ENCODE results near the gene TNFAIP1.
A peak's percentile ranks its signal among the peaks of the same experiment; 100 is the strongest.
"Not testable (repeated sequence)": the region's sequence is repeated elsewhere in the genome, so short reads cannot be mapped to it uniquely, and the experiment has no call there.

TNFAIP1 gene, protein sequence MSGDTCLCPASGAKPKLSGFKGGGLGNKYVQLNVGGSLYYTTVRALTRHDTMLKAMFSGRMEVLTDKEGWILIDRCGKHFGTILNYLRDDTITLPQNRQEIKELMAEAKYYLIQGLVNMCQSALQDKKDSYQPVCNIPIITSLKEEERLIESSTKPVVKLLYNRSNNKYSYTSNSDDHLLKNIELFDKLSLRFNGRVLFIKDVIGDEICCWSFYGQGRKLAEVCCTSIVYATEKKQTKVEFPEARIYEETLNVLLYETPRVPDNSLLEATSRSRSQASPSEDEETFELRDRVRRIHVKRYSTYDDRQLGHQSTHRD

DNA sequence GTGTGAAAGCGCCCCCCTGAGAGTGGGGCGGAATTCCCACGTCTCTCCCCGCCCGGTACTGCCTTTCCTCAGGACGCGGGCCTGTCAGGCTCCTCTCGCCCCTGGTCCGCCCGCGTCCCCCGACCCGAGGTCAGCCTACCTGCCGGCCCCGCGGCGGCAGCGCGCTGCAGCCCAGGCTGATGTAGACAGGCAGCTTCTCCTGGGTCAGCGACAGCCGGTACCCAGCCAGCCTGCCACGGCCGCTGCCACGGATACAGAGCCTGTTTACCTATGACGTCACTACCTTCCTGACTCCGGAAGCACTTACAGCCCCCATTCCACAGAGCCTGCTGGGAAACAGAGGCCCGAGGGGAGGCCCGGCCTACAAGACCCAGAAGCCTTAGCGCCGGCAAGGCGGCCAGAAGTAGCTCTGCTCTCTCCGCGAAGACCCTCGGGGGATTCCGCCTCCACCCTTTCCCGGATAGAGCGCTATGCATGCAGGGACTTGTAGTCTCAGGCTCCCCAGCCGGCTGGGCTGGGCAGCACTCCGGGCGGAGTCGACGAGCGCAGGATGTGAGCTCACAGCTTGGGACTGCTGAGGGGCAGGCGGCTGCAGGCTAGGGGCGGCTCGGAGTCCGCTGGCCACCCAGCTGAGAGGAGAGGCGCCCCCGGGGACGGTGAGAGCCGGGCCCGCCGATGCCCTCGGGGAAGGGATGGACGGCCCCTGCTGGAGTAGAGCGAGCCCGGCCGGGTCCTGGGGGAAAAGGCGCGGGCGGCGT lies at the start of gene TNFAIP1, which contains the start of gene IFT20:
TSS of gene TNFAIP1 (plus strand) at position 561 of the 758 bp plus-strand sequence. CDS start 3,761 bp downstream, outside the sequence.
TSS of gene IFT20 (minus strand) at position 272 of the 758 bp plus-strand sequence. CDS start 3,487 bp downstream, outside the sequence.
- DNase-seq = peak; percentile 100

DNA sequence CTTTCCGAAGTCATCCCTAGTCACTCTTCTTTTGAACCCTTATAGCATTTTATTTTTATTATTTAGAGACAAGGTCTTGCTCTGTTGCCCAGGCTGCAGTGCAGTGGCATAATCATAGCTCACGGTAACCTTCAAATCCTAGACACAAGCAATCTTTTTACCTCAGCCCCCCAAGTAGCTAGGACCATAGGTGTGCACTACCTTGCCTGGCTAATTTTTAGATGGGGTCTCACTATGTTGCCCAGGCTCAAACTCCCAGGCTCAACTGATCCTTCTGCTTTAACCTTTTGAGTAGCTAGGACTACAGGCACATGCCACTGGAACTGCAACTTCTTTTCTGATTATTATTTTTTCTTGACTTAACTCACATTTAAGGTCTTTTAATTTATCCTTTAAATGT lies 49.6 kb upstream of the TNFAIP1 start:
- DNase-seq = no peak

DNA sequence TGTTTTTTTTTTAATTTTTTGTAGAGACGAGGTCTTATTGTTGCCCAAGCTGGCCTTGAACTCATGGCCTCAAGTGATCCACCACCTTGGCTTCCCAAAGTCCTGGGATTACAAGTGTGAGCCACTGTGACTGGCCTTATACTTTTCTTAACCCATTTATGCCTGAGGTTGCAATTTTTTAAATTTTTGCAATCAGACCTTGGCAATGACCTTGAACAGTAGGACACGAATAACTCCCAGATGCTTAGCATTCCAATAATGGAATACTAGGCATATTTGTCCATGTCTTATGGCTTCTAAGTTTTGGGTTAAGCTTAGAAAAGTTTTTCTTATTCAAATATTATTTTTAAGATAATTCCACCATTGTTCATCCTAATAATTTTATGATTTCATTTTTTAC lies 44.9 kb upstream of the TNFAIP1 start:
- no peak for DNase-seq

DNA sequence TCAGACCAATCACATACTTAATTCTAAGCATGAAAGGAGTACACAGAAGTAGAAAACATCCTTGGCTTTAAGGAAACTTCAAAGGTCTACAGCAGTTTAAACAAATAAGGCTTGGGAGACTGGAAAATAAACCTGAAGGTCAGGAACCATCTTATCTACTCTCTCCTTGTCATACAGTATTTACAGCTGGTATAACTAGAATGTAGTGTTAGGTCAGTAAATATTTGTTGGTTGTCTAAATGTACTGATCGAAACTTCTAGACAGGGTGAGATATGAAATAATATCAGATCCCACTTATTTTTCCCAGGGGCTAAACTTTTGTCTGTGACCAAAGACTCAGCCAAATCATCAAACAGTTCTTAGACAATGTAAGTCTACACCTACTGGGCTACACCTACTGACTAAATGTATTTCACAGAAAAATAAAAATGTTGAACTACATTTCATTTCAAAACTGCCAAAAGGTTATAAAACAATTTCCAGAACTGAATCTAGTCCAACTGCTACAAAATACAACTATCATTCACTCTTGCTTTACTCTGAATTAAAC lies 43.7 kb upstream of the TNFAIP1 start:
- no peak for DNase-seq

DNA sequence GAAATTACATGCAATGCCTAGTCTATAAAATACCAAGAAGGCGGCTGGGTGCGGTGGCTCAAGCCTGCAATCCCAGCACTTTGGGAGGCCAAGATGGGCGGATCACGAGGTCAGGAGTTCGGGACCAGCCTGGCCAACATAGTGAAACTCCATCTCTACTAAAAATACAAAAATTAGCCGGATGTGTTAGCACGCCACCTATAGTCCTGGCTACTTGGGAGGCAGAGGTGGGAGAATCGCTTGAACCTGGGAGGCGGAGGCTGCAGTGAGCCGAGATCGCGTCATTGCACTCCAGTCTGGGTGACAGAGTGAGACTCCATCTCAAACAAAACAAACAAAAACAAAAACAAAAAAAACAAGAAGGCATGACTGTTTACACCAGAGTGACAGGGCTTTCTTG lies 42.7 kb upstream of the TNFAIP1 start:
- not testable (repeated sequence) for DNase-seq

DNA sequence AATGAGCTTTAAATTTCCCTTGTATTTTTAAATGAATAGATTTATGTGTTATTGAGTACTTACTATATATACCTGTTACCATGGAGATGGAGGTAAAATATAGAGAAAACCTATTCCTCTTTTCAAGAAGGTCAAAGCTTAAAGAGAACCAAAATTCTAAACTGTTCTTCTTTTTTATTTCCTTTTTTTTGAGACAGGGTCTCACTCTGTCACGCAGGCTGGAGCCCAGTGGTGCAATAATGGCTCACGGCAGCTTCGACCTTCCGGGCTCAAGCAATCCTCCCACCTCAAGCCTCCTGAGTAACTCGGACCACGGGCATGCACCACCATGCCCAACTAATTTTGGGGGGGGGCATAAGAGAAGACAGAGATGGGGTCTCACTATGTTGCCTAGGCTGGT lies 41.6 kb upstream of the TNFAIP1 start:
- no peak for DNase-seq

DNA sequence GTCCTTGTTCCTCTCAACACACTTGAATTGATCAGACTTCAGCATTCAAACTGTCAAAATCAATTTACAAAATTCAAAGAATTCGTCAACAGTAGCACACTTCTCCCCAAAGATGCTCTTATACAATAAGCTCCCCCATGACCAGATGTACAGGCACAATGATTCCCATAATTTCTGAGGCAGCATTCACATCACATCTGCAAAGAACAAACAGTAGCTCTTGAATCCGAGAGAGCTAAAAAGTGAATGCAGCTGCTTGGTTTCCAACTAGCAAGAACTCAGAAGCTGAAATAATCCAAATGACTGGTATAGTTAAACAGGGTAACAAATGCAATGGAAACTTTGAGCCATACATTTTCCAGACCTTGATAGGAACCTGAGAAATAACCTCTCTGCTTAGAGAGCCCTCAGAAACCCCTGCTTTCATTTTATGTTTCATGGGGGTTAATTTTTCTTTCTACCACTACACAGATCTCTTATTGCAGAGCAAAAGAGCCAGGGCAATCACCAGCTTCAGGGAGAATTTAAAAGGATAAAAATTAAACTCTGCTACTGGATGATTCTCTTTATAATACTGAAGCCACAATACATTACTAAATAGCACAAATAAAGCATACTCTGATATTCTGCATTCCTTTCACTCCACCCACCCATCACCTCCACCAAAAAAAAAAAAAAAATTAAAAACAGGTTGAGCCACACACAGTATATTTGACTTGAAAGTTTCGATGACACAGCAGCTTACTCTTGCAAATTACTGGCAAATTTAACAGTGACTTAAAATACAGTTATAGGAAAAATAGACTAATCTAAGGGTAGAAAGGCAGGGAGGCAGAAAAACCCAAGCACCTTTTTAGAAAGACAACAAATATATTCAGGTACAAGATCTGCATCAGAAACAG lies 39.6 kb upstream of the TNFAIP1 start:
- no peak for DNase-seq

DNA sequence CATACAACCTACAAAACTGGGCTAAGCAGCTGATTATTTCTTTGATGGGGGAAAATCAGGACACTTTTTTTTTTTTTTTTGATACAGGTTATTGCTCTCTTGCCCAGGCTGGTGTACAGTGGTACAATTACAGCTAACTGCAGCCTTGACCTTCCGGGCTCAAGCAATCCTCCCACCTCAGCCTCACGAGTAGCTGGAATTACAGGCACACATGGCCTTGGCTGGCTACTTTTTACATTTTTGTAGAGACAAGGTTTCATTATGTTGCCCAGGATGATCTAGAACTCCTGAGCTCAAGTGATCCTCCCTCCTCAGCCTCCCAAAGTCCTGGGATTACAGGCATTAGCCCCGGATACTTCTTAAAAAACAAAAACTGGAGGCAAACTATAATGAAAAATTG lies 37.1 kb upstream of the TNFAIP1 start:
- no peak for DNase-seq

DNA sequence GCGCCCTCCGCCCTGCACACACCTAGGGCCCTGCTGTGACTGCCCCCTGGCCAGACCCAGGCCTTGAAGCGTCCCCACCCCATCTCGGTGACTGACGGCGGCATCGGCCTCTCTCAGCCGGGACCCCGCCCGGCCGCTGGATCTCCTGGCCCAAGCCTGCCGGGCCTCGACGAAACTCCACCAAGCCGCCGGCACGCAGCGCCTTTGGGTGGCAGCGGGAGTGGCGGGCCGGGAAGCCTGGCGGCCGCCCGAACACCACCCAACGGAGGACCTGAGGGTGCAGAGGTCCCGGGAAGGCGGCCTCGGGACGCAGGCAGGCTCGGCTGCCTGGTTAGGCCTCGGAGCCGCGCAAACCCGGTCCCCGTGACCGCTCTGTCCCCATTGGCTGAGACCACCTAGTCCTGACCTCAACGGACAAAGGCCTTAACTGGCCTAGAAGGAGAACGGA lies 28.6 kb upstream of the TNFAIP1 start:
- DNase-seq = no peak

DNA sequence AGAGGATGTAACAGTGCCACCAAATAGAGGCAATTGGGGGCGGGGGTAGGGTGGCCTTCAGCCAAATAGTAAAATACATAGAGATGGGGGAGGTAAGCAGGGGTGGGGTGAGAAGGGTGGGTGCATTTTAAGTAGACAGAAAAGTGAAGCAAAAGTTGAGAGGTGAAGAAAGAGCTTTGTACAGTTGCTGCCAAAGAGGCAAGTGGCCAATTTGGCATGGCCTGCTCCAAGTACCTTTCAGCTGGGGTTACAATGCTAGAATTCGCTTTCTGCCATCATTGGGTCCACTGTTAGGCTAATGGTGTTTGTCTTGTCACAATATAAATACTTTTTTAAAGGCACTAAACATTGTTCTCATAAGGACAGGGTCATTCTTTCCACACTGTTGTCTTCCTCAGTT lies 21.7 kb upstream of the TNFAIP1 start:
- no peak for DNase-seq

DNA sequence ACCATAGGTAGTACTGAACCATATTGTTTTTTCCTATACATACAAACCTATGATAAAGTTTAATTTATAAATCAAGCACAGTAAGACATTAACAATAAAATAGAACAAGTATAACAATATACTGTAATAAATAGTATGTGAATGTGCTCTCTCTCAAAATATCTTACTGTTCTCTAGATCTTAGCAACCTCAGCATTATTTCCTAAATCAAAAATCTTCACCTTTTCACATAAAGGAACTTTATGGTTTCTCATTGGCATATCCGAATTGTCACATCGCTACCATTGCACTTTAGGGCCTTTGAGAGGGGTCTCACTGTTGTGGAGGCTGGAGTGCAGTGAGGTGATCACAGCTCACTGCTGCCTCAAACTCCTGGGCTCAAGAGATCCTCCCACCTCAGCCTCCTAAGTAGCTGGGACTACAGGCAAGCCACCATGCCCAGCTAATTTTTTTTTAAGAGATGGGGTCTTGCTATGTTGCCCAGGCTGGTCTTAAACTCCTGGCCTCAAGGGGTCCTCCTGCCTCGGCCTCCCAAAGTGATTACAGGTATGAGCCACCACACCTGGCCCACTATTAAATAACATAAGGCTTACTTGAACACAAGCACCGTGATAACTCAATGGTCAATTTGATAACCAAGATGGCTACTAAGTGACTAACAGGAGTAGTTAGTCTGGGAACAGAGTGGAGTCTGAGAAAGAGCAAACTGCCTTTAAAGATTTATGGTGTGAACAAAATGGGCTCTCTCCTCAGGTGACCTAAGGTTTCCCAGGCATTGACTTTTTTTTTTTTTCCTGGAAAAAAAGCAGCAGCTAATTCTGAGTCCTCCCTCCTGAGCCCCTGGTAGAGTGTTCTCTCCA lies 19.5 kb upstream of the TNFAIP1 start:
- no peak for DNase-seq

DNA sequence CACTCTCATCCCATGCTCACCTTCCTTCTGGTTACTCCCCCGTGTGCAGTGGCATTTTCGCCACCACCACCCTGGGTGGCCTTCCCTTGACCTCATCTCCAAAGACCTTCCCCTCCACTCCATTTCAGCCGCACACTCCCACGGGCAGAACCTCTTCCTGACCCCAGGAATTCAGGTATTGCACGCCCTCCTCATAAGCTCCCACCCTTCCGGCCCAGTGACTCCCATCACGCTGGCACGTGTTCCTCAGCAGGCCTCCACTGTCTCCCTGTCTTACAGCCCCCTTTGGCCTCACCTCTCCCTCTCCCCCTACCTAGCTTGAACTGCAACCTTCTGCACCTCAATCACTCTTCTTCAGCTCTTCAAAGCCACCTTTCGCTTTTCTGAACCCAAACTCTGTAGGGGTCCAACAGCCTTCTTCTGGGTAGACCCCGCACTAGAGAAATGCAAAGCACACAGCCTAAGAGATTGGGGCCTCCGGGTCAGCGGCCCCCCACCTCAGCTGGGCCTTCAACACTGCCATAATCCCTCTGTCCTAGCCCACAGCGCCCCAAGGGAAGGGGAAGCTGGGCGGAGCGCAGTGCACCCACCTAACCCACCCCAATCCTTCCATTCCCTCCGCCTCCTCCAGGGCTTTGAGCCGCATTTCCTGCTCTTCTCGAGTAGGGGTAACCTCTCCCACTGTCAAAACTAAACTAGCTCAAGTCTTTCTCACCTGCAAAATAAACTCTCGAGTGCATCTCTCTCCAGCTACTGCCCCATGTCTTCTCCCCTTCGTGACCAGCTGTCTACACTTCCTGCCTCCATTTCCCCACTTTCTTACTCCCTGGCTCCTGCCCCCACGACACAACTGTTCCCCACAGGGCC lies 18.2 kb upstream of the TNFAIP1 start:
- DNase-seq = no peak

DNA sequence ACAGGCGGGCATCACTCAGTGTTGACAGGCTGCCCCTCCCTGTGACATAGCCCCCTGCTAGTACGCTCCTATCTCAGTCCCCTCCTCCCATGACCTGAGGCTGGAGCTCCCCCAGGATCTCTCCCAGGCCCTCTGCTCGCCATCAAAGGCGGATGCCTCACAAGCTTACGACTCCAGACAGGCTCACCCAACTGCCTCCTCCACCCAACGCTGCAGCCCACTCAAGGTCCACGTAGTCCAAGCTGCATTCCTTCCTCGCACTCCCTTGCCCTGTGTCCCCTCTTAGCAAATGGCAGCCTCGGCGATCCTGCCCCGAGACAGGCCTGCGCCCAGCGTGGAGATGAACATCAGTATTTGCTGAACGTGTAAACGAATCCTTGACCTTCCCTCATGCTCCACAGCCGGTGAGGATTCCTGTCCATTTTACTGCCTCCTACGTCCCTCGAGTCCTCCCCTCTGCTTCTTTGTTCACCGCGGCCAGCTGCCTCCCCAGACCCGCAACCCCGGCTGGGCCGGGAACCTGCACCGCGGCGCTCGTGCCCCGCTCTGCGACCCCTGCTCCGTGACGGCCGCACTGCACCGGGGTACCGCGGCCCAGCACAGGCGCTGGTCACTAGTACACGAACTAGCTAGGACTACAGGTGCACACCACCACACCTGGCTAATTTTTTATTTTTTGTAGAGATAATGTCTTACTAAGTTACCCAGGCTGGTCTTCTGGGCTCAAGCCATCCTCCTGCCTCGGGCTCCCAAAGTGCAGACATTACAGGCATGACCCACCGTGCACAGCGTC lies 17.4 kb upstream of the TNFAIP1 start:
- no peak for DNase-seq

DNA sequence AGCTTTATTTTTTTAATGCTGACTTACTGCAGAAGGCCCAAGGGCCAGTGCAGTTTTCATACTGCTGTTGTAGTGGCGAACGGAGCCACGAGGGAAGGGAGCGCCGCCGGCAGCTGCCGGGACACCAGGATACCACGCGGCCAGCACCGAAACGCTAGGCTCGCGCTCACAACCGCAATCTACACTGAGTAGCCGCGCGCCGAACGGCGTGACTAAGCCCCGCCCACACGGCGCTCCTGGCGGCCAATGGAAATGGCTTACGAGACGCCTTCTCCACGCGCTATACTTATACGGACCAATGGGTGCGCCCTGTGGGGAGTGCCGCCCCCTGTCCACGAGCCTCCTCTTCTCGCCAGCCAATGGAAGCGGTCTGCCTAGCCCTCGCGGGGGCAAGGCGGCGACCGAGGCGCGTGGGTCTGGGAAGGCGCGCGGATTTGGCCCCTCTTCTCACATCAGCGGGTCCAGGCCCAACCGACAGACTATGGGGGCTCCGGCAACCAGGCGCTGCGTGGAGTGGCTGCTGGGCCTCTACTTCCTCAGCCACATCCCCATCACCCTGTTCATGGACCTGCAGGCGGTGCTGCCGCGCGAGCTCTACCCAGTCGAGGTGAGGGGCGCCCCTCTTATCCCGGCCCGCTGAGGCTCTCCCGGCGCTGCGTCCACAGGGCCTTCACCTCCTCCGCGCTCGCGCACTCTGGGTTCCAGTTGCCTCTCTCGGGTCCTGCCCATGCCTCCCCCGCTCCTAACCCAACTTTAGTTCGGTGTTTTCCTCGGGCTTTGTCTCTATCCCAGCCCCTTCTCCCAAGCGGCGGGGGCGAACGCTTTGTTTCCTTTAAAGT lies 16.6 kb upstream of the TNFAIP1 start, which contains the start of gene TMEM97:
TSS of gene TMEM97 (plus strand) at position 442 of the 839 bp plus-strand sequence. CDS start at position 482, 40 bp downstream.
- peak; percentile 98 for DNase-seq

DNA sequence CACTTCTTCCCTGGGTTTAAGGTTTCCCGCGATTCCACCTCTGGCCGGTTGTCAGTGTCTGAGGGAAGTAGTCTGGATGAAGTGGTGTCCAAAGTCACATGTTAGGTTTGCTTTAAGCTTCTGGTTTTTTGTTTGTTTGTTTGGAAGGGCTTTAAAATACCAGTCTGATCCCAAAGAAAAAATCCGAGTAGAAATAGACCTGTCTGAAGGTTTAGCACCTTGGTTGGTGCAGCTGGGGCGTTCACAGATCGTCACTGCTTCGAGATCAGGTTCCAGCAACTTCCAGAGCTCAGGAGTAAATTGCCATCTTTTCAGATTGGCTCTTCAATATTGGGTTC lies 16.0 kb upstream of the TNFAIP1 start:
- no peak for DNase-seq

DNA sequence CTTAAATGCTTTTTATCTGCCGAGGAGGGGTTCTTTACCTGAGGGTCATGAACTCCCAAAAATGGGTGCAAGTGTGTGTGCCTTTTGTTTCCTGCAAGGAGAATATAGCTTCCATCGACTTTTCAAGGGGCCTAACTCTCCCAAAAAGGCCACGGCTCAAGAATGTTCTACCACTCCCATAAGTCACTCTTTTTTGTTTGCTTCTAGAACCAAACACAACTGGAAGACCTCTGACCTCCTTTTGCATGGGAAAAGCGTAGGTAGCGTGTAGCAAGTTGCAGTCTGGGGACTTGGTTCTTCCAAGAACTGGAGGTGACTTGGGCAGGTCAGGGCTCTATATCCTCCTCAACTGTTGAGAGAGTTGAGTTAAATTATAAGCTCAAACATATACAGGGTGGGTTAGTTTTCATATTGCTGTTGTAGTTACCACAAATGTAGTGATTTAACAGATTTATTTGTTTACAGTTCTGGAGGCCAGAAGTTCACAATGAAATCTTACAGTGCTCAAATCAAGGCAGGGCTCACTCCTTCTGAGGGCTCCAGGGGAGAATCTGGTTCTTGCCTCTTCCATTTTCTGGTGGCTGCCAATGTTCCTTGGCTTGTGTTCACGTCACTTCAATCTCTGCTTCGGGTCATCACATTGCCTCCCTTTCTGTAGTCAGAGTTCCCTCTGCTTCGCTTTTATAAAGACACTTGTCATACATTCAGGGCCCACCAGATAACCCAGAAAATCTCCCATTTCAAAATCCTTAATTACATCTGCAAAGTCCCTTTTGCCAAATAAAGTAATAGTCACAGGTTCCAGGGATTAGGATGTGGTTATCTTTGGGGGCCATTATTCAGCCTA lies 15.1 kb upstream of the TNFAIP1 start:
- DNase-seq = no peak

DNA sequence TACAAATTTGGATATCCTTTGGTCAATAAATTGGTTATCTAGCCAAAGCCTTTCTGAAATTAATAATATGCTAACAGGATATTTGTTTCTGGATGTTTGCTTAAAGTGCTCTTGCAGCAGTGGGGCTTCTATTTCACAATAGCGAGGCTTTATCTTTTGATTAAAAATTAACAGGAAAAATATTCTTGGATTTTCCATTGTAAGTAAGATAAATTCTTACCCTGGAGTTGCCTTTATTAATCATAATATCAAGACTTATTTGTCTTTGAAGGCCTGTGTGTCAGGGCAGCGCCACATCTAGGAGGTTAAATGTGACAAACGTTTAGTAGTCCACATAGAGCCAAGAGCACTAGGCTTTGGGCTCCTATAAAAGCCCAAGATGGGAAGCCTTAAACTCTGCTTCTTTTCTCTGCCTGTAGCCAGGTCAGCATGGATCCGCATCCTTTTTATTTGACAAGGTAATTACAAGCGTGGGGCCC lies 11.3 kb upstream of the TNFAIP1 start:
- no peak for DNase-seq

DNA sequence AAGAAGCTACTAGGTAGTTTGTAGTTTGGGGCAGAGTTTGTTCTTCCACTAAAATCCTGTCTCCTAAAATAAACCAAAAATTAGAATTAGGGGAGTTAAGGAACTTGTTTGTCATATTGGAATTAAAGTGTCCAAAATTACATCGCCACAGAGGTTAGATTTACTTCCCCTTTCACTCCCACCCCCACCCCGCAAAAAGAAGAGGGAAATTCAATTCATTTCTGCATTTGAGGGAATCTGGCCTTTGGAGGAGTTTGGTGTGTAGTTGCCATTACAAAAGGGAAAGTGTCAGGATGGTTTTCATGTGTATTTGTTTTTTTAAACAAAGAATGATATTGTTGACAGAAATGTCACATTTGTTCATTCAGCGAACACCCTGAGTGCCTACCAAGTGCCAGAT lies 10.8 kb upstream of the TNFAIP1 start:
- no peak for DNase-seq
